NB4 (cell line): Measurements from ENCODE around the gene USP30.

Experiments
- MAX ChIP-seq: IDR thresholded peaks from 2 replicates; pipeline ENCODE4 v1.6.1; 2011; ENCODE audit warnings: low read depth, low read length
- TF ChIP-seq, protein P1 (sequence below): IDR thresholded peaks from one replicate; pipeline ENCODE4 v1.5.1; 2012; ENCODE audit warnings: low read depth, low read length

DNA sequence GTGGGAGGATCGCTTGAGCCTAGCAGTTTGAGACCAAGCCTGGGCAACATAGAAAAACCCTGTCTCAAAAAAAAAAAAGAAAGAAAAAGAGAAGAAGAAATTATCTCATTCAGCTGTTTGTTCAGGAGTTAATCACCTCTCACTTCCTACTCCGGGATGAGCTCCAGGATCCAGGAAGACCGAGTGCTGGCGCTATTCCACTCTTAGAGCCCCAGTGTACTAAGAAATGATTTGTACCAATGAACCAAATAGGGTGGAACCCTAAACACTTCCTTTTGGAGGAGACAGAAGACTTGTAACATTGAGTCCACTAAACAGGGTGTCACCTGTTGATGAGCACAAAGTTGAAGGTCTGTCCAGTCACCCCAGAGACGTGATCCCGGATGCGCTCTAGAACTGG lies 37.3 kb downstream of the USP30 start:
- TF ChIP-seq, protein P1, sequence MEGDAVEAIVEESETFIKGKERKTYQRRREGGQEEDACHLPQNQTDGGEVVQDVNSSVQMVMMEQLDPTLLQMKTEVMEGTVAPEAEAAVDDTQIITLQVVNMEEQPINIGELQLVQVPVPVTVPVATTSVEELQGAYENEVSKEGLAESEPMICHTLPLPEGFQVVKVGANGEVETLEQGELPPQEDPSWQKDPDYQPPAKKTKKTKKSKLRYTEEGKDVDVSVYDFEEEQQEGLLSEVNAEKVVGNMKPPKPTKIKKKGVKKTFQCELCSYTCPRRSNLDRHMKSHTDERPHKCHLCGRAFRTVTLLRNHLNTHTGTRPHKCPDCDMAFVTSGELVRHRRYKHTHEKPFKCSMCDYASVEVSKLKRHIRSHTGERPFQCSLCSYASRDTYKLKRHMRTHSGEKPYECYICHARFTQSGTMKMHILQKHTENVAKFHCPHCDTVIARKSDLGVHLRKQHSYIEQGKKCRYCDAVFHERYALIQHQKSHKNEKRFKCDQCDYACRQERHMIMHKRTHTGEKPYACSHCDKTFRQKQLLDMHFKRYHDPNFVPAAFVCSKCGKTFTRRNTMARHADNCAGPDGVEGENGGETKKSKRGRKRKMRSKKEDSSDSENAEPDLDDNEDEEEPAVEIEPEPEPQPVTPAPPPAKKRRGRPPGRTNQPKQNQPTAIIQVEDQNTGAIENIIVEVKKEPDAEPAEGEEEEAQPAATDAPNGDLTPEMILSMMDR: no peak
- no peak for TF ChIP-seq MAX
